Parathyroid adenoma (tissue), 2 donors: ENCODE measurements around the gene HIP1.
"Not testable (repeated sequence)": the region's sequence is repeated elsewhere in the genome, so short reads cannot be mapped to it uniquely, and the experiment has no call there.

ENCODE experiments used
- H2AFZ ChIP-seq: fragments of 300-600 bp; sonication (generic); one replicate; pipeline ENCODE4 v1.7.0; 2017; ENCODE audit warnings: antibody characterized with exemption, mild to moderate bottlenecking
- H3K27ac ChIP-seq: fragments of 300-600 bp; sonication (generic); one replicate; pipeline ENCODE4 v1.7.0; 2017
- H3K27me3 ChIP-seq: fragments of 300-600 bp; sonication (generic); one replicate; pipeline ENCODE4 v1.7.0; 2017; ENCODE audit warnings: low read length; ENCODE audit not compliant: control insufficient read depth, insufficient read depth
- H3K36me3 ChIP-seq: fragments of 300-600 bp; sonication (generic); one replicate; pipeline ENCODE4 v1.7.0; 2017; ENCODE audit warnings: low read length; ENCODE audit not compliant: control insufficient read depth, insufficient read depth
- H3K4me1 ChIP-seq: fragments of 300-600 bp; sonication (generic); one replicate; pipeline ENCODE4 v1.7.0; 2017; ENCODE audit warnings: control low read depth
- H3K4me2 ChIP-seq: fragments of 300-600 bp; sonication (generic); one replicate; pipeline ENCODE4 v1.7.0; 2017; ENCODE audit warnings: low read length
- H3K4me3 ChIP-seq: fragments of 300-600 bp; sonication (generic); one replicate; pipeline ENCODE4 v1.7.0; 2017; ENCODE audit warnings: low read depth, low read length
- H3K79me2 ChIP-seq: fragments of 300-600 bp; sonication (generic); one replicate; pipeline ENCODE4 v1.7.0; 2017; ENCODE audit warnings: control low read depth
- H3K9ac ChIP-seq: fragments of 300-600 bp; sonication (generic); one replicate; pipeline ENCODE4 v1.7.0; 2017; ENCODE audit warnings: mild to moderate bottlenecking
- H3K9me3 ChIP-seq: fragments of 300-600 bp; sonication (generic); one replicate; pipeline ENCODE4 v1.7.0; 2017; ENCODE audit warnings: low read length; ENCODE audit not compliant: control insufficient read depth
- TF ChIP-seq, protein P1 (sequence below): fragments of 300-600 bp; sonication (generic); IDR thresholded peaks from one replicate; pipeline ENCODE4 v1.7.0; 2017; ENCODE audit warnings: antibody characterized with exemption, mild to moderate bottlenecking
- donor health status: primary hyperparathyroidism.

The HIP1 gene

GRCh38 chr7:75696263-75697037, 42.3 kb downstream of the HIP1 start:
- TF ChIP-seq, protein P1, sequence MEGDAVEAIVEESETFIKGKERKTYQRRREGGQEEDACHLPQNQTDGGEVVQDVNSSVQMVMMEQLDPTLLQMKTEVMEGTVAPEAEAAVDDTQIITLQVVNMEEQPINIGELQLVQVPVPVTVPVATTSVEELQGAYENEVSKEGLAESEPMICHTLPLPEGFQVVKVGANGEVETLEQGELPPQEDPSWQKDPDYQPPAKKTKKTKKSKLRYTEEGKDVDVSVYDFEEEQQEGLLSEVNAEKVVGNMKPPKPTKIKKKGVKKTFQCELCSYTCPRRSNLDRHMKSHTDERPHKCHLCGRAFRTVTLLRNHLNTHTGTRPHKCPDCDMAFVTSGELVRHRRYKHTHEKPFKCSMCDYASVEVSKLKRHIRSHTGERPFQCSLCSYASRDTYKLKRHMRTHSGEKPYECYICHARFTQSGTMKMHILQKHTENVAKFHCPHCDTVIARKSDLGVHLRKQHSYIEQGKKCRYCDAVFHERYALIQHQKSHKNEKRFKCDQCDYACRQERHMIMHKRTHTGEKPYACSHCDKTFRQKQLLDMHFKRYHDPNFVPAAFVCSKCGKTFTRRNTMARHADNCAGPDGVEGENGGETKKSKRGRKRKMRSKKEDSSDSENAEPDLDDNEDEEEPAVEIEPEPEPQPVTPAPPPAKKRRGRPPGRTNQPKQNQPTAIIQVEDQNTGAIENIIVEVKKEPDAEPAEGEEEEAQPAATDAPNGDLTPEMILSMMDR, result no peak

DNA sequence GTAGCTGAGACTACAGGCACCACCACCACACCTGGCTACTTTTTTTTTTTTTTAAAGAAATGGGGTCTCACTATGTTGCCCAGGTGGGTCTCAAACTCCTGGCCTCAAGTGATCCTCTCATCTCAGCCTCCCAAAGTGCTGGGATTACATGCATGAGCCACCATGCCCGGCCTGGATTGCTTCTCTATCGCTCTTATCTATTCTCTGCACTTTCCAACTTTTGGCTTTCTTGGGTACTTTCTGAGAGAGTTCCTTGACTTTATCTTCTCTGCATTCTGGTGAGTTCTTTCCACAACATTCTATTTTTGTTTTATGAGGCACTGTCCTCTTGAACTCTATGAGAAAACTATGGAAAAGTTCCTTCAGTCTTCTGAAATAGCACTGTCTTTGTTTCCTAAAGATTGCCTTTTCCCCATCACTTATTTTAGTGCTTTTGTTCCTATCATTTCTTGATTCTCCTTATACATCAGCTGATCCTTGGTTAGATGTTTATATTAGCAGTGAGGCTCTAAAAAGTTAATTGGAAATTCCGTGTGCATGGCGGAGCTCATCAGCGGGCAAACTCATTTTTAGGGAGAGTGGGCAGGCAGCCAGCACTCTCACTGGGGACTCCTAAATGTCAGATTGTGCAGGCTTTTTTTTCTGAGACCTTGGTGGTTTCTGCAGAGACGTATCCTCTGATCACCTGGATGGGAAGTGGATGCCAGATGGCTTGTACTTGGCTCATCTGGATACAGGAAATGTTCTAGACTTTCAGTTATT, 43.9 kb downstream of the HIP1 start:
- TF ChIP-seq, protein P1, result no peak

More at GRCh38 chr7:75696263-75697037, 42.3 kb downstream of the HIP1 start:
- Histone ChIP-seq H2AFZ (no peak overlapping the region), H3K27ac (no peak overlapping the region), H3K4me3 (no peak overlapping the region), H3K9me3 (no peaks in the 10 kb centered on the region), H3K4me2 (no peak overlapping the region), H3K79me2 (no peaks in the 10 kb centered on the region), H3K27me3 (no peaks in the 10 kb centered on the region), H3K4me1 (no peaks in the 10 kb centered on the region), H3K36me3 (no peaks in the 10 kb centered on the region), H3K9ac (no peak overlapping the region)

DNA sequence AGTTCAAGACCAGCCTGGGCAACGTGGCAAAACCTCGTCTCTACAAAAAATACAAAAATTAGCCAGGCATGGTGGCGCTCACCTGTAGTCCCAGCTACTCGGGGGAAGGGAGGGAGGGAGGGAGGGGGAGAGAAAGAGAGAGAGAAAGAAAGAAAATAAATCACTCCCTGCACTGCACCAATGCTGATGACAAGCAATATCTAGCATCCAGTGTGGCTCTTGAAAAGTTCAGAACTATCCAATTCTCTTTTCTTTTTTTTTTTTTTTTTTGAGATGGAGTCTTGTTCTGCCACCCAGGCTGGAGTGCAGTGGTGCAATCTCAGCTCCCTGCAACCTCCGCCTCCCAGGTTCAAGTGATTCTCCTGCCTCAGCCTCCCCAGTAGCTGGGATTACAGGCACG, 45.1 kb downstream of the HIP1 start:
- H2AFZ ChIP-seq, H3K9ac ChIP-seq, H3K79me2 ChIP-seq, H3K4me3 ChIP-seq, H3K4me2 ChIP-seq, H3K4me1 ChIP-seq, H3K36me3 ChIP-seq, H3K27me3 ChIP-seq, H3K9me3 ChIP-seq, H3K27ac ChIP-seq: not testable (repeated sequence)

More for the DNA sequence above, 43.9 kb downstream of the HIP1 start:
- Histone ChIP-seq H3K4me1 (no peaks in the 10 kb centered on the region), H3K79me2 (no peaks in the 10 kb centered on the region), H3K9me3 (no peaks in the 10 kb centered on the region), H3K4me2 (no peak overlapping the region), H3K27me3 (no peaks in the 10 kb centered on the region), H3K9ac (no peak overlapping the region), H3K27ac (no peak overlapping the region), H3K36me3 (no peaks in the 10 kb centered on the region), H2AFZ (no peak overlapping the region), H3K4me3 (no peak overlapping the region)

DNA sequence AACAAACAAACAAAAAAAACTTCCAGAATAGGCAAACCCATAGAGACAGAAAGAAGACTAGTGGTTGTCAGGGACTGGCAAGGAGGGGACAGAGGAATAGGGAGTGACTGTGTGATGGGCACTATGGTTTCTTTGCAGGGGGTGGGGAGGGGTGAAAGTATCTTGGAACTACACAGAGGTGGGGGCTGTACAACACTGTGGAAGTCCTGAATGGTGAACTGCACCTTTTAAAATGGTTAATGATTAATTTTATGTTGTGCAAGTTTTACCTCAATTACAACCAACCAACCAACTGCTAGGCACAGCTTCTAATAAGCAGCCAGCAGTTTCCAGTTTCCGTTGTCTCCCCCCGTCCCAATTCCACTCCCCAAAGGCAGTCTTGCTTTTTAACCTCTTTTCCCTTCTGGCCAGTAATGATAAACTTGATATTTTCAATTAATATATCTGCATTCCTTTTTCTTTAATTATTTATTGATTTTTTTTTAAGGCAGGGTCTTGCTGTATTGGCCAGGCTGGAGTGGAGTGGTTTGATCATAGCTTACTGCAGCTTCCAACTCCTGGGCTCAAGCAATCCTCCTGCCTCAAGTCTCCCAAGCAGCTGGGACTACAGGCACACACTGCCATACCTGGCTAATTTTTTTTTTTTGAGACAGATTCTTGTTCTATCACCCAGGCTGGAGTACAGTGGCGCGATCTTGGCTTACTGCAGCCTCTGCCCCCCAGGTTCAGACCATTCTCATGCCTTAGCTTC, 46.8 kb downstream of the HIP1 start:
- TF ChIP-seq, protein P1, result no peak
- no peak overlapping the region for H3K4me2 ChIP-seq
- no peaks in the 10 kb centered on the region for H3K9me3 ChIP-seq
- H2AFZ ChIP-seq, result no peak overlapping the region
- H3K9ac ChIP-seq, result no peak overlapping the region
- no peaks in the 10 kb centered on the region for H3K36me3 ChIP-seq
- no peak overlapping the region for H3K4me3 ChIP-seq
- no peaks in the 10 kb centered on the region for H3K4me1 ChIP-seq
- no peak overlapping the region for H3K27ac ChIP-seq
- H3K79me2 ChIP-seq, result no peaks in the 10 kb centered on the region
- H3K27me3 ChIP-seq, result no peaks in the 10 kb centered on the region

DNA sequence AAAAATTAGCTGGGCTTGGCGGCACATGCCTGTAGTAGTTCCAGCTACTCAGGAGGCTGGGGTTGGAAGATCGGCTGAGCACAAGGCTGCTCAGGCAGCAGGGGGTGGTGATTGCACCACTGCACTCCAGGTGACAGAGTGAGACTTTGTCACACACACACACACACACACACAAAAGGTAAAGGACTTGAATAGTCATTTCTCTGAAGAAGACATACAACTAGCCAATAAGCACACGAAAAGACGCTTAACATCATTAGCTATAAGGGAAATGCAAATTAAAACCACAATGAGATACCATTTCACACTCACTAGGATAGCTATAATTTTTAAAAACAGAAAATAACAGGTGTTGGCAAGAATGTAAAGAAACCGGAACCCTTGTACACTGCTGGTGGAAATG, 48.6 kb downstream of the HIP1 start:
- Histone ChIP-seq H3K4me3 (no peak overlapping the region), H3K27ac (no peak overlapping the region), H3K27me3 (no peaks in the 10 kb centered on the region), H3K9me3 (no peaks in the 10 kb centered on the region), H3K79me2 (no peaks in the 10 kb centered on the region), H3K4me1 (no peaks in the 10 kb centered on the region), H3K36me3 (no peaks in the 10 kb centered on the region), H3K9ac (no peak overlapping the region), H2AFZ (no peak overlapping the region), H3K4me2 (no peak overlapping the region)
- TF ChIP-seq, protein P1, result no peak
